22Rv1 (cell line): Measurements from ENCODE around the gene MAVS.

Experiments
- H3K27ac ChIP-seq: fragments of 450-650 bp; 2 replicates; pipeline ENCODE4 v1.5.1; 2017
- CTCF ChIP-seq: fragments of 450-650 bp; IDR thresholded peaks from 2 replicates; pipeline ENCODE4 v1.5.1; 2017; ENCODE audit warnings: mild to moderate bottlenecking
- ZFX ChIP-seq: fragments of 450-650 bp; IDR thresholded peaks from 2 replicates; pipeline ENCODE4 v1.6.1; 2017; ENCODE audit warnings: antibody characterized with exemption, borderline replicate concordance

Gene MAVS

GRCh38 chr20:3915691-3916090, 69.1 kb downstream of the MAVS start:
- TF ChIP-seq ZFX (no peak), CTCF (no peak)
- H3K27ac ChIP-seq, result no peak overlapping the region

GRCh38 chr20:3916364-3916763, 69.7 kb downstream of the MAVS start:
- TF ChIP-seq ZFX, result no peak
- TF ChIP-seq CTCF, result no peak
- H3K27ac ChIP-seq, result no peak overlapping the region

- TF ChIP-seq CTCF (no peak), ZFX (no peak)
- H3K27ac ChIP-seq, result no peak overlapping the region
These were observed 72.7 kb downstream of the MAVS start for GRCh38 chr20:3919352-3919751.

- TF ChIP-seq CTCF (no peak), ZFX (no peak)
- no peak overlapping the region for H3K27ac ChIP-seq
These were observed 75.8 kb downstream of the MAVS start for GRCh38 chr20:3922223-3922982.

- TF ChIP-seq ZFX (no peak), CTCF (no peak)
- no peak overlapping the region for H3K27ac ChIP-seq
These were observed 76.3 kb downstream of the MAVS start for GRCh38 chr20:3922983-3923339.

- no peak overlapping the region for H3K27ac ChIP-seq
These were observed 77.2 kb downstream of the MAVS start for GRCh38 chr20:3923818-3924217.

More at GRCh38 chr20:3923818-3924217, 77.2 kb downstream of the MAVS start:
- TF ChIP-seq ZFX, result no peak
- TF ChIP-seq CTCF, result no peak
